ENCODE measurements around the gene DNAJA1.
A peak's percentile ranks its signal among the peaks of the same experiment; 100 is the strongest.
"Not testable (repeated sequence)": the region's sequence is repeated elsewhere in the genome, so short reads cannot be mapped to it uniquely, and the experiment has no call there.

The DNAJA1 gene

DNA sequence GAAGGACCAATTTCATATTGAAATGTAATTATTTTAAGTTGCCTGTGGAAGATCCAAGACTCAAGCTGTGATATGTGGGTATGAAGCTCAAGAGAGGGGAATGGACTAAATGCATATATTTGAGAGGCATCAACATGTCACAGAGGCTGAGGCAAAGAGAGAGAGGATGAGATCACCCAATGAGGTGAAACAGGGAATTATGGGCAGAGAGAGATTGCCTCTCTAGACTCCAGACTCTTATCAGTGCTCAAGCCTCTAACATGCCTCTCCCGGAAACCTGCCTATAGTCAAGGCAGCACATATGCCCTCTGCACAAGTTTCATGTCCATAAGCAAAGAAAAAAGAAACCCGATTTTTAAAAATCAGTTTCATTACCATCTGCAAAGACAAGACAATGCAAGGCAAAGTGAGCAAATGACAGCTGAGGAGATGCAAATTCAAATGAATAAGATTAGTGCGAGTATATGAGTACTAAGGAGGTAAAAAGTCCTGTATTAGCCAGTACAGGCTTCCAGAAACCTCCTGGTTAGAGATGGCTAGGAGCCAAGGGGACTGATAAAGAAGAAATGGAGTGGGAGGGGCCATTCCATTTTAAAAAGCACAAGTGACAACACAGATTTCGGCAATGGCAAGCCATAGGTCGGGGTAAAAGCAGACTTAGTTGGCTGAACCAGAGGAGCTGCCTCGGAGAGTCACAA, 33.0 kb upstream of the DNAJA1 start:
- no peak overlapping the region for H2AK5ac ChIP-seq (ENCODE audit: low read length, severe bottlenecking)
- no peak overlapping the region for H2BK120ac ChIP-seq (ENCODE audit: low read depth, low read length)
- no peaks in the 10 kb centered on the region for H3K4me1 ChIP-seq (ENCODE audit: control insufficient read depth, insufficient read depth, low read depth, low read length)
- H3K14ac ChIP-seq (ENCODE audit: low read length in 2 of 2), result no peak overlapping the region
- WGBS, result 95% methylated on average over 5 of the region's 6 CpGs
- no peak overlapping the region for H3K4me3 ChIP-seq (ENCODE audit: insufficient read depth in 1 of 2, low read depth in 1 of 2, low read length in 2 of 2)
- H3K9me3 ChIP-seq (ENCODE audit: control insufficient read depth, low read length), result no peaks in the 10 kb centered on the region
- H3K79me1 ChIP-seq (replicated peaks; ENCODE audit: low read length, poor library complexity, severe bottlenecking), result peaks cover 31% of the 10 kb centered on the region
- H2AFZ ChIP-seq (ENCODE audit: low read depth, low read length), result no peak overlapping the region
- H3K36me3 ChIP-seq (ENCODE audit: control insufficient read depth in 1 of 2, insufficient read depth in 2 of 2, low read depth in 1 of 2, low read length in 2 of 2), result peaks cover 11 to 74% of the 10 kb centered on the region in 2 experiments
- no peak overlapping the region for H4K91ac ChIP-seq (ENCODE audit: low read length)
- no peak overlapping the region for H4K8ac ChIP-seq (ENCODE audit: low read length)
- H3K27ac ChIP-seq (ENCODE audit: low read length, poor library complexity, severe bottlenecking), result no peak overlapping the region
- H3K4ac ChIP-seq (ENCODE audit: low read depth in 1 of 2, low read length in 2 of 2), result no peak overlapping the region
- no peak overlapping the region for H3K9ac ChIP-seq (ENCODE audit: low read length)
- H2BK12ac ChIP-seq (ENCODE audit: low read length in 2 of 2), result no peak overlapping the region
- no peak for DNase-seq
- H2BK15ac ChIP-seq (ENCODE audit: low read depth, poor library complexity, severe bottlenecking), result no peak overlapping the region
- H2BK5ac ChIP-seq (ENCODE audit: low read depth, low read length, poor library complexity, severe bottlenecking), result no peak overlapping the region
- H3K18ac ChIP-seq (ENCODE audit: low read depth in 1 of 2, low read length in 2 of 2), result no peak overlapping the region
- H3K23ac ChIP-seq (ENCODE audit: low read length in 2 of 2), result no peak overlapping the region
- H3K27me3 ChIP-seq (ENCODE audit: control insufficient read depth in 1 of 2, insufficient read depth in 1 of 2, low read length in 2 of 2), result no peaks in the 10 kb centered on the region
- no peak overlapping the region for H3K4me2 ChIP-seq (ENCODE audit: low read length, poor library complexity, severe bottlenecking)

DNA sequence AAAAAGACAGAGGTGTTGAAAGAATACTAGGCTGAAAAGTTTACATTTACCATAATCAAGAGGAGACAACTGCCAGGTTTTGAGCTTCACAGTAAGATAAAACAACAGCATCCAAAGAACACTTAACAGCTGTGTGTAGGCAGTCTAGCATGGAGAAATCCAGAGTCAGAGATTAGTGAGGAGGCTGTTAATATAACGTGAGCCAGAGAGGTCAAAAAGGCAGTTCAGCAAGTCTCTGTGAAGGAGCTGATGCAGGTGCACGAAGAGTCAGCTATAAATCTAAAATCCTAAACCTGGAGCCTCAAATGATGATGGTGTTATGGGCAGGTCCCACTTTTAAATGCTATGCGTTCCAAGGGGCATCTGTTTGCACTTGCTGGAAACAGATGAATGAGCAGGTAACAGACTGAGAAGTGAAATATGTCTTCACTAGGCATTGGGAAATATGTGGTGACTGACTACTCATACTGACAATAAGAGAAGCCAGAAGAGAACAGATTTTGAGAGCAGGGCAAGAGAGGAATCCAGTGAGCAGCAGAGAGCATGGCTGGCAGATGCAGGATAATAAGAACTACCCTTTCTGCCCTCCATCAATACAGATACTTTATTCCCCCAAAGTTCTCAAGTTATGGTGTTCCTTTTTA, 32.4 kb upstream of the DNAJA1 start:
- no peak overlapping the region for H3K4me2 ChIP-seq (ENCODE audit: low read length, poor library complexity, severe bottlenecking)
- H3K27ac ChIP-seq (ENCODE audit: low read length, poor library complexity, severe bottlenecking), result no peak overlapping the region
- H2BK5ac ChIP-seq (ENCODE audit: low read depth, low read length, poor library complexity, severe bottlenecking), result no peak overlapping the region
- H3K79me1 ChIP-seq (replicated peaks; ENCODE audit: low read length, poor library complexity, severe bottlenecking), result peaks cover 38% of the 10 kb centered on the region
- H3K23ac ChIP-seq (ENCODE audit: low read length in 2 of 2), result no peak overlapping the region
- H3K4me3 ChIP-seq (ENCODE audit: insufficient read depth in 1 of 2, low read depth in 1 of 2, low read length in 2 of 2), result no peak overlapping the region
- no peak overlapping the region for H2BK12ac ChIP-seq (ENCODE audit: low read length in 2 of 2)
- no peaks in the 10 kb centered on the region for H3K27me3 ChIP-seq (ENCODE audit: control insufficient read depth in 1 of 2, insufficient read depth in 1 of 2, low read length in 2 of 2)
- H2BK120ac ChIP-seq (ENCODE audit: low read depth, low read length), result no peak overlapping the region
- H2BK15ac ChIP-seq (ENCODE audit: low read depth, poor library complexity, severe bottlenecking), result no peak overlapping the region
- WGBS, result 87% methylated on average over 3 of the region's 3 CpGs
- no peak overlapping the region for H2AK5ac ChIP-seq (ENCODE audit: low read length, severe bottlenecking)
- H3K18ac ChIP-seq (ENCODE audit: low read depth in 1 of 2, low read length in 2 of 2), result no peak overlapping the region
- no peak overlapping the region for H4K91ac ChIP-seq (ENCODE audit: low read length)
- no peak overlapping the region for H4K8ac ChIP-seq (ENCODE audit: low read length)
- H3K9ac ChIP-seq (ENCODE audit: low read length), result no peak overlapping the region
- no peaks in the 10 kb centered on the region for H3K4me1 ChIP-seq (ENCODE audit: control insufficient read depth, insufficient read depth, low read depth, low read length)
- no peak for DNase-seq
- H3K9me3 ChIP-seq (ENCODE audit: control insufficient read depth, low read length), result no peaks in the 10 kb centered on the region
- no peak overlapping the region for H3K4ac ChIP-seq (ENCODE audit: low read depth in 1 of 2, low read length in 2 of 2)
- H3K14ac ChIP-seq (ENCODE audit: low read length in 2 of 2), result no peak overlapping the region
- H3K36me3 ChIP-seq (ENCODE audit: control insufficient read depth in 1 of 2, insufficient read depth in 2 of 2, low read depth in 1 of 2, low read length in 2 of 2), result peaks cover 11 to 73% of the 10 kb centered on the region in 2 experiments
- H2AFZ ChIP-seq (ENCODE audit: low read depth, low read length), result no peak overlapping the region

GRCh38 chr9:33000682-33001055, 24.4 kb upstream of the DNAJA1 start:
- H3K23ac ChIP-seq (ENCODE audit: low read length in 2 of 2); H3K4ac ChIP-seq (ENCODE audit: low read depth in 1 of 2, low read length in 2 of 2); H2BK5ac ChIP-seq (ENCODE audit: low read depth, low read length, poor library complexity, severe bottlenecking); H2BK12ac ChIP-seq (ENCODE audit: low read length in 2 of 2); H2BK120ac ChIP-seq (ENCODE audit: low read depth, low read length); H3K9me3 ChIP-seq (ENCODE audit: control insufficient read depth, low read length); H2AFZ ChIP-seq (ENCODE audit: low read depth, low read length); H3K4me1 ChIP-seq (ENCODE audit: control insufficient read depth, insufficient read depth, low read depth, low read length); H3K14ac ChIP-seq (ENCODE audit: low read length in 2 of 2); H3K27me3 ChIP-seq (ENCODE audit: control insufficient read depth in 1 of 2, insufficient read depth in 1 of 2, low read length in 2 of 2); H4K91ac ChIP-seq (ENCODE audit: low read length); H2BK15ac ChIP-seq (ENCODE audit: low read depth, poor library complexity, severe bottlenecking); H2AK5ac ChIP-seq (ENCODE audit: low read length, severe bottlenecking); H4K8ac ChIP-seq (ENCODE audit: low read length); H3K18ac ChIP-seq (ENCODE audit: low read depth in 1 of 2, low read length in 2 of 2): not testable (repeated sequence)
- H3K9ac ChIP-seq (ENCODE audit: low read length), result peak overlapping the region; percentile 98
- H3K36me3 ChIP-seq (ENCODE audit: control insufficient read depth in 1 of 2, insufficient read depth in 2 of 2, low read depth in 1 of 2, low read length in 2 of 2), result peaks cover 0 to 25% of the 10 kb centered on the region in 2 experiments
- H3K79me1 ChIP-seq (replicated peaks; ENCODE audit: low read length, poor library complexity, severe bottlenecking), result peaks cover 20% of the 10 kb centered on the region
- H3K4me2 ChIP-seq (ENCODE audit: low read length, poor library complexity, severe bottlenecking), result peak overlapping the region; percentile 32
- peak; percentile 60 for DNase-seq
- WGBS, result 2% methylated on average over 5 of the region's 12 CpGs
- H3K27ac ChIP-seq (ENCODE audit: low read length, poor library complexity, severe bottlenecking), result peak overlapping the region; percentile 55
- H3K4me3 ChIP-seq (ENCODE audit: insufficient read depth in 1 of 2, low read depth in 1 of 2, low read length in 2 of 2), result peak overlapping the region; percentile 91 to 97

DNA sequence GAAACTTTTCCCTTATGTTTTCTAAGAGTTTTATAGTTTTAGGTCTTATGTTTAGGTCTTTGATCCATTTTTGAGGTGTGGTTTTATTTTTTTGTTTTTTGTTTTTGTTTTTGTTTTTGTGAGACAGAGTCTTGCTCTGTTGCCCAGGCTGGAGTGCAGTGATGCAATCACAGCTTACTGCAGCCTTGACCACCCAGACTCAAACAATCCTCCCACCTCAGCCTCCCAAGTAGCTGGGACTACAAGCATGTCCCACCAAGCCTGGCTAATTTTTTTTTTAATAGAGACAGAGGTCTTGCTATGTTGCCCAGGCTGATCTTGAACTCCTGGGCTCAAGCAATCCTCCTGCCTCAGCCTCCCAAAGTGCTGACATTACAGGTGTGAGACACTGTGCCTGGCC, 19.7 kb upstream of the DNAJA1 start:
- H3K27me3 ChIP-seq (ENCODE audit: control insufficient read depth in 1 of 2, insufficient read depth in 1 of 2, low read length in 2 of 2); H4K91ac ChIP-seq (ENCODE audit: low read length); H2BK5ac ChIP-seq (ENCODE audit: low read depth, low read length, poor library complexity, severe bottlenecking); H3K23ac ChIP-seq (ENCODE audit: low read length in 2 of 2); H3K4me2 ChIP-seq (ENCODE audit: low read length, poor library complexity, severe bottlenecking); H2BK12ac ChIP-seq (ENCODE audit: low read length in 2 of 2); H3K18ac ChIP-seq (ENCODE audit: low read depth in 1 of 2, low read length in 2 of 2); H3K9ac ChIP-seq (ENCODE audit: low read length); H2BK120ac ChIP-seq (ENCODE audit: low read depth, low read length); H4K8ac ChIP-seq (ENCODE audit: low read length); H3K27ac ChIP-seq (ENCODE audit: low read length, poor library complexity, severe bottlenecking); H3K4ac ChIP-seq (ENCODE audit: low read depth in 1 of 2, low read length in 2 of 2); H3K4me3 ChIP-seq (ENCODE audit: insufficient read depth in 1 of 2, low read depth in 1 of 2, low read length in 2 of 2); H3K9me3 ChIP-seq (ENCODE audit: control insufficient read depth, low read length); H2AFZ ChIP-seq (ENCODE audit: low read depth, low read length); H2BK15ac ChIP-seq (ENCODE audit: low read depth, poor library complexity, severe bottlenecking); DNase-seq; H3K14ac ChIP-seq (ENCODE audit: low read length in 2 of 2); H2AK5ac ChIP-seq (ENCODE audit: low read length, severe bottlenecking); H3K36me3 ChIP-seq (ENCODE audit: control insufficient read depth in 1 of 2, insufficient read depth in 2 of 2, low read depth in 1 of 2, low read length in 2 of 2); H3K4me1 ChIP-seq (ENCODE audit: control insufficient read depth, insufficient read depth, low read depth, low read length): not testable (repeated sequence)
- peaks cover 11% of the 10 kb centered on the region for H3K79me1 ChIP-seq (replicated peaks; ENCODE audit: low read length, poor library complexity, severe bottlenecking)
